GM19351 (cell line): ENCODE results near the gene SKI.

ENCODE experiments used
- ATAC-seq: cut with Tn5 transposase; IDR thresholded peaks from one replicate; pipeline ENCODE4 v1.9.1; 2021; ENCODE audit warnings: mild to moderate bottlenecking, moderate library complexity; ENCODE audit not compliant: unreplicated experiment

SKI gene

GRCh38 chr1:2228694-2229036 is 546 bp downstream of the SKI start:
- ATAC-seq, result no peak

- ATAC-seq, result no peak
Measured at GRCh38 chr1:2229037-2229864, 1.1 kb downstream of the SKI start.

GRCh38 chr1:2229911-2230731 is 2.0 kb downstream of the SKI start:
- no peak for ATAC-seq

- no peak for ATAC-seq
Measured at GRCh38 chr1:2230781-2231531, 2.8 kb downstream of the SKI start.

GRCh38 chr1:2231532-2232254 is 3.6 kb downstream of the SKI start:
- no peak for ATAC-seq

- ATAC-seq, result no peak
Measured at GRCh38 chr1:2232255-2232915, 4.3 kb downstream of the SKI start.

GRCh38 chr1:2232916-2233438 is 4.9 kb downstream of the SKI start:
- no peak for ATAC-seq

GRCh38 chr1:2233468-2233867 is 5.3 kb downstream of the SKI start:
- ATAC-seq, result no peak

- peak; percentile 76 for ATAC-seq
Measured at GRCh38 chr1:2233997-2234761, 6.1 kb downstream of the SKI start.

- no peak for ATAC-seq
Measured at GRCh38 chr1:2234762-2235113, 6.6 kb downstream of the SKI start.

GRCh38 chr1:2235300-2235998 is 7.3 kb downstream of the SKI start:
- ATAC-seq, result no peak

- ATAC-seq, result no peak
Measured at GRCh38 chr1:2236695-2237677, 8.9 kb downstream of the SKI start.

GRCh38 chr1:2237773-2238172 is 9.7 kb downstream of the SKI start:
- no peak for ATAC-seq

- ATAC-seq, result no peak
Measured at GRCh38 chr1:2238361-2239012, 10.4 kb downstream of the SKI start.

GRCh38 chr1:2239013-2239370 is 10.9 kb downstream of the SKI start:
- ATAC-seq, result no peak

GRCh38 chr1:2239384-2239985 is 11.4 kb downstream of the SKI start:
- ATAC-seq, result no peak
